ENCODE measurements around the gene MKS1. TPM values are rescaled to one million over a fixed set of nuclear protein-coding genes. Genes with fewer than 3 reads are reported as not detected.
A peak's percentile ranks its signal among the peaks of the same experiment; 100 is the strongest.

Gene MKS1
- polyA plus RNA-seq, 4 donors = 35.7 to 41.4 (median 39.8) TPM

DNA sequence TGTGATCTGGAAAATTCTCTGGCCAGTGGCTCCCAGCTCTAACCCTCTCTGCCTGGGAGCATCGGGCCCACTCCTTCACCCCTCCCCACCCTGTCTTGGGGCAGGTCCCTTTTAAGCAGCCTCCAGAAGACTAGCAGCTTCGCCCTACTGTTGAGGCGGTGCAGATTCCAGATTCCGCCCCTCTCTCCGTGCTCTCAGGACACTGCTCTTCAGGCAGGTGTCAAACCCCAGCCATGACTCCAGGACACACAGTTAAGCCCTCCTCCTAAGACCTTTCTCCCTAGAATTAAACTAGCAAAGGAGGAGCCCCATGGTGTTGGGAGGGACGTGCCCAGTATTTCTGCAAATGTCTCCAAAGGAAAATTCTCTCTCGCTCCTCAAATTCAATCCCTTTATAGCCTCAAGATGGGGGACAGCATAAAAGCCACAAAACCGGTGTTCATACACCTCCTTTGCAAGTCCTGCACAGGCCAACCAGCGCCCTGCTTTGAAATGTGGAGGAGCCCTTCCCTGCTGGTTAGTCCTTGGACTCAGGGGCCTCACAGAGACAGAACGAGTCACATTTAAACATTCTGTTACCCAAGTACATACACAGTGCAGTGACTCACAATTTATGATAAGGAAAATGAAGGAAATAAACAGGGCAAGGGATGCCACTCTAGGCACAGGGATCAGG lies 26.5 kb upstream of the MKS1 start:
- DNase-seq (ENCODE audit: low read depth in 4 of 4, low spot score in 3 of 4) = no peak

DNA sequence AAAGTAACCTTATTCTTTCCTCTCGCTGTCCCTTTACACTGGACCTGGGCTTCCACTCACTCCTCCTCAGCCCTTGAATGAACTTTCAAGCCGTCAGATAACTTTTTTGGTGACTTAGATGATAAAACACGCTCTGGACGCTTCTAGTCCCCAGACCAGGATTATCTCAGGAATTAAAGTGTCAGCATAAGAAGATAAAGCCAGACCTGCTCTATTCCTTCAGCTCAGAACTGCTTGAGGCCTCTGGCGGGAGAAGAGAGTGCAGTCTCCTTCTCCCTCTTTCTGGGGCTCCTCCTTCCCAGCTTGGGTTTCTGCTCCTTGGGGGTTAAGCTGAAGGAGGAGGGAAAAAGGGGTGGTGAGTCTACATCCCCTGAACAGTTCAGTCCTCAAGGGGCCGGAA lies 25.9 kb upstream of the MKS1 start:
- DNase-seq (ENCODE audit: low read depth in 4 of 4, low spot score in 3 of 4) = no peak

DNA sequence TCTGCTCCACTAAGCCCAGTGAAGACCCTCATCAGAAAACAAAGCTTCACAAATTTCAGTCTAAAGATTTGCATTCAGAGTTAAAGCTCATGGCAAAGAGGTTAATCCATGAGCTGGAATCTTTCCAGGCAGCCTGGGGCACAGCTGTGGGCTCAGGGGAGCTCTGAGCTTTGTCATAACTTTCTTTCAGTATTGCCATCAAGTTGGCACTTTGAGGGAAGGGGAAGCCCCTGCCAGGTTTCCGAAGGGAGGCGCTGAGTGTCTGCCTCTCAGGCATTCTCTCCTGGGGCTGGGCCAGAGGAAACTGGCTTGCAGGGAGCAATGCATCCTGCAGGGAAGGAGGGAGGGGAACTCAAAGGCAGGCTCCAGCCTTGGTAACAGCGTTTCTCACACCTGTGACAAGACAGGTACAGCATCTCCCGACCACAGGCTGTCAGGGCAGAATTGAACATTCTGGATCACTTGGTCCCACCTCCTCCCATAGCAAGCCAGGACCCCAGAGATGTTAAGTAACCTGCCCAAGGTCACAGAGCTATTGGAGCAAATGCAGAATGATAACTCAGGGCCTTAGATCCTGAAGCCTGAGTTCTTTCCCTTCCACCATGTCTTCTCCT lies 23.2 kb upstream of the MKS1 start:
- DNase-seq (ENCODE audit: low read depth in 4 of 4, low spot score in 3 of 4) = no peak

DNA sequence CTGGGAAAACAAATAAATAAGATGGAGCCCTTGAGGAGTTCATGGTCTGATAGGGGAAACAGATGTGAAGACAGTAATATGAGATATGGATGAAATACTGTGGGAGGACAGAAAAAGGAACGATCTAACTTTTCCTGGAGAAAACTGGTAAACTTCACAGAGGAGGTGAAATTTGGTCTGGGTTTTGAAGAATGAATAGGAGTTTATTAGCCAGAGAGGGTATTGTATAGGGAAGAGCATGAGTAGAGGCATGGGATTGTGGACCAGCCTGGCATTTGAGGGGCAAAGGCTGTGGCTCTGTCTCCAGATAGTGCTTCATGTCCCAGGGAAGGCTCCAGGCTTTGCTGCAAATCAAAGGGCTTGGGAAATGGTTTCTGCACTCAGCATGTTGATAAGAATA lies 20.9 kb upstream of the MKS1 start:
- DNase-seq (ENCODE audit: low read depth in 4 of 4, low spot score in 3 of 4) = no peak

GRCh38 chr17:58238147-58238634 lies 19.1 kb upstream of the MKS1 start, which contains the start of gene LPO:
Gene LPO, plus strand, starts transcription at chr17:58238584. Its CDS starts 4,396 bp downstream, at chr17:58242980.
- DNase-seq (ENCODE audit: low read depth in 4 of 4, low spot score in 3 of 4) = no peak

GRCh38 chr17:58236394-58236793 lies 17.3 kb upstream of the MKS1 start:
- DNase-seq (ENCODE audit: low read depth in 4 of 4, low spot score in 3 of 4) = no peak

DNA sequence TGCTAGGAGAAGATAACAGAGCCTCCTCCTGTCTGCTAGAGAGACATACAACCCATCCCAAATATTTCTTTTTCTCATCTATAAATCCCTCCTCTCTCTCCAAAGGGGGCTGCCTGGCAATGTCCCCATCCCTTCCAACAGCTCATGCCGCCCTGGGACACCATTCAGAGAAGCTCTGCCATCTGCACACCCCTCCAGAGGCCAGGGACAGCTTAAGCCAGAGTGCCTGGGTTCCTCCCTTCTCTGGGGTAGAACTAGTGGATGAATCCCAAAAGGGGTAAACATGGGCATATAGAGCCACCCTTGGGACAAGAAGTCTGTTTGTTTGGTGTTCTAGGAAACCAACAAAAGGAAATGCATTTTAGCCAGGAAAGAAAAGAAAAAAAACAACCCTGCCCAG lies 16.8 kb upstream of the MKS1 start:
- no peak for DNase-seq (ENCODE audit: low read depth in 4 of 4, low spot score in 3 of 4)

DNA sequence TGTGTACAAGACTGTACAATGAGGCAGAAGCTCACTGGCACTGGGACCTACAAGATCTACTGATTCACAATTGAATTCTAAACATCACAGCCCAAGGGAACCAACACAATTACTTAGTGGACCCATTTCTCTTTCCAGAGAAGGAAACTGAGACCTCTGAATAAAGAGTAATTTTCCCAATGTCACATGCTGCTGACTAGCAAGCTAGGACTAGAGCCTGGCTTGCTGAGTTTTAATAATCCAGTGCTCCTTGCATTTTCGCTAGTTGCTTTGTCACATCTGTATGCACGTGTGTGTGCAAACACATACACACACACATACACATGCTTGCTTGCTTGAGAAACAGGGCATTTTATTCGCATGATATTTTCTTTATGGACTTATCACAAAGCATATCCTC lies 15.5 kb upstream of the MKS1 start:
- no peak for DNase-seq (ENCODE audit: low read depth in 4 of 4, low spot score in 3 of 4)

DNA sequence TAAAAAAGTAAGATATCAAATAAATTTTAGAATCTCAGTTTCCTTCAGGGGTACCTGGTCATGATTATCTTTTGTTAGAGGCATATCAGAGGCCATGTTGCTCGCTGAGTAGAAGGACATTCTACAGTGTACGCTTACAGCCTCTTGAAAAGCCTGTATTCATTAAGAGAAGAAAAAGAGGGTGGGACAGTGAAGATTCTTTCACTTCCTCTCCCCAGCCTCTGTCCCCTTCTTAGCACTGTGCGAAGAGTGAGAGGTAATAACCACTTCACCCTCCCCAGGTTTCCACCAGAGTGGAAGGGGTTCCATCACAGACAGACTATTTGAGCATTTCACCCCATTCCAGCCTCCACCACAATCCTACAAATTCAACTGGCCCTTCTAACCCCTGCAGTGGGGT lies 14.5 kb upstream of the MKS1 start:
- no peak for DNase-seq (ENCODE audit: low read depth in 4 of 4, low spot score in 3 of 4)

GRCh38 chr17:58232707-58233156 lies 13.7 kb upstream of the MKS1 start:
- DNase-seq (ENCODE audit: low read depth in 4 of 4, low spot score in 3 of 4) = no peak

DNA sequence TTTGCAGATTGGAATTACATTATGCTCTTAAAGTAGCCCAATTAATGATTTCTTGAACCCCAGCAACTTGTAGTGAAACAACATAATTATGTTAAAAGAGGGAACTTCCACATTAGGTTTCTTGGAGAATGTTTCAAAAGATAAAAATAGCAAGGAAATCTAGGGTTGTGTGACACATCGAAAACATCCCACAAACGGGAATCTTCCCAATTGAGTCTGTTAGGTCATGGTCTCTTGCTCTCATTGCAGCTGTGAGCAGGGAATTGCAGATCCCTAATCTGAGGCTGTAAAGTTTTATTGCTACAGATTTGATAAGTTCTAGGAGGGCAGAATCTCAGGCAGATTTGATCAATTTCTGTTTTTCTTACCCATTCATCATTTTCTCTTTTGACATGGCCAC lies 12.6 kb upstream of the MKS1 start:
- DNase-seq (ENCODE audit: low read depth in 4 of 4, low spot score in 3 of 4) = no peak

DNA sequence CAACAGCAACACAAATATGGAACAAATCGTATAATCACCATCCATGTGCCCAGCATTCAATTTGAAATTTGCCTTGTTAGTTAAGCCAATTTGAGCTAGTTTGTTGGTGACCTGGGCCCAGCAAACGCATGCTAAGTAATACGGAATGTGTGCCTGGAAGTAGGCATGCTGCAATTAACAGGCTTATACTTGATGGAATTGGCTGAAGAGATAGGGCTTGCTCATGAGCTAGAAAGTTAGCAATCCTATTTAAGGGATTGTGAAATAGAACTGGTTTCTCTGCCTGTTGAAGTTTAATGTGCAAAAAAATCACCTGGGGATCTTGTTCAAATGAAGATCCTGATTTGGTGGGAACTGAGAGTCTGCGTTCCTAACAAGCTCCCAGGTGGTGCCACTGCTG lies 10.8 kb upstream of the MKS1 start:
- DNase-seq (ENCODE audit: low read depth in 4 of 4, low spot score in 3 of 4) = no peak

DNA sequence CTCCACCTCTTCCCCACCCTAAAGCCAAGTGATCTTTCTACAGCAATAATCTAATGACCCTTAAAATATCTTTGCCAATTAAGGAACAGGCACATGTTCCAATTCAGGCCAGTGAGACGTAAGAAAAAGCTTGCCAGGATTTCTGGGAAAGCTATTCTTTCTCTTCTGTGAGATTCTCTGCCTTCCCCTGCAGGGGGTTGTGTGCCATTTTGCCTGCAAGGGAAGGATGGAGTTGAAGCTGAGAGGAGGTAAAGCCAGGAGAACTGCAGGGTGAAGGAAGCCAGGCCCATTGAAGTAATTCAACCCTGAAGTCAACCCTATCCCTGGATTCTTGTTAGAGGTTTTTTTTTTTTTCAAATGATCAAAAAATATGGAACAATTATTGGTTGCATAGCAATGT lies 10.3 kb upstream of the MKS1 start:
- no peak for DNase-seq (ENCODE audit: low read depth in 4 of 4, low spot score in 3 of 4)

DNA sequence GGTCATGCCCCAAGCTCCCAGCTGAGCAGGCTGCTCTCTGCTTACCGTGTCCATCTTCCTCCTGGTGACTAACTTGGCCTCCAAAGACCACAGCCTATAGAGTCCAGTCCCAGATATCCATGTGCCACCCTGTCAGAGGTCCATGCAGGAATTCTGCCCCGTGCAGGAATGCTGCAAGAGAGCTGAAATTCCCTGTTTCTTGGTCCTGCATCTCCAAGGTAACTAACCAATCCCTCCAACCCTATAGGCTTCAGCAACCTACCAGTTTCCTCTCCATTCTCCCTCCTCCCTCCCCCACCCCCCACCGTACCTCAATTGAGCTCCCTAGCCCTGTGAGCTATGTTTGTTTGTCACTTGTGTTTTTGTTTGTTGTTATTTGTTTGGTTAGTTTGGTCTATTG lies 9.6 kb upstream of the MKS1 start:
- DNase-seq (ENCODE audit: low read depth in 4 of 4, low spot score in 3 of 4) = no peak

DNA sequence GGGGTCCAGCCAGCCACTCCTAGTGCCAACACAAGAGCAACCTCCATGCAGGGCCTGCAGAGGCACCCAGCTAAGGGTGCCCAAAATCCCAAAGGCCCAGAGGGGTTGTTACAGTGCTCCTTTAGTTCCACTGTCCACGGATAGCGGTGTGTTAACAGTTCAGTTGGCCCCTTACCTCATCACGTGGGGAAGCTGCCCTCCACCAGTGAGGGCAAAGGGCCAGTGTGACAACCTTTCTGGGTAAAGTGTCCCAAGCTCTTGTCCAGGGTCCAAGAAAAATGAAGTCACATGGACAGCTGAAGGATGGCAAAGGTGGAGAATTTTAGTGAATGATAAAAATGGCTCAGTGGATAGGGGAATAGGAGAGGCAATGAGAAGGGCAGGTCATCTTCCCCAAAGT lies 8.7 kb upstream of the MKS1 start:
- DNase-seq (ENCODE audit: low read depth in 4 of 4, low spot score in 3 of 4) = no peak

DNA sequence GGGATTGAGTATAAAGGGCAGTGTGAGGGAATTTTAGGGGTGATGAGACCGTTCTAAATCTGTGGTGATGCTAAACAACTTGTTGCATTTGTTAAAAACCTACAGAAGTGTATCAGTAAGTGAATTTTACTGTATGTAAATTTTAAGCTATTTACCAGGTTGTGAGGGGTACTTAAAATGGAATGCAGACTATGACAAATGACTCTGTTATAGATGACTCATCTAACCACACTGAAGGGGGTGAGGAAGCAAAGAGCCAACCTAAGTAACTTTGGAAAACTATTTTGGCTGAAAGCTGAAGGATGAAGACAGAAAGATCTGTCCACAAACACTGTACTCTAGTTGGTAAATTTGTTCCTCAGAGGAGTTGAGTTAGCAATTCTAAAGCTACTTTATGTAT lies 5.3 kb upstream of the MKS1 start:
- DNase-seq (ENCODE audit: low read depth in 4 of 4, low spot score in 3 of 4) = no peak

- DNase-seq (ENCODE audit: low read depth in 4 of 4, low spot score in 3 of 4) = peak in 1 of 4 donors; percentile 3
These were observed 731 bp upstream of the MKS1 start for GRCh38 chr17:58219789-58220183.

- DNase-seq (ENCODE audit: low read depth in 4 of 4, low spot score in 3 of 4) = no peak
These were observed 1.3 kb downstream of the MKS1 start for GRCh38 chr17:58217766-58218165.

- no peak for DNase-seq (ENCODE audit: low read depth in 4 of 4, low spot score in 3 of 4)
These were observed 3.4 kb downstream of the MKS1 start for GRCh38 chr17:58215685-58216084.

GRCh38 chr17:58210922-58211321 lies 8.1 kb downstream of the MKS1 start:
- no peak for DNase-seq (ENCODE audit: low read depth in 4 of 4, low spot score in 3 of 4)

DNA sequence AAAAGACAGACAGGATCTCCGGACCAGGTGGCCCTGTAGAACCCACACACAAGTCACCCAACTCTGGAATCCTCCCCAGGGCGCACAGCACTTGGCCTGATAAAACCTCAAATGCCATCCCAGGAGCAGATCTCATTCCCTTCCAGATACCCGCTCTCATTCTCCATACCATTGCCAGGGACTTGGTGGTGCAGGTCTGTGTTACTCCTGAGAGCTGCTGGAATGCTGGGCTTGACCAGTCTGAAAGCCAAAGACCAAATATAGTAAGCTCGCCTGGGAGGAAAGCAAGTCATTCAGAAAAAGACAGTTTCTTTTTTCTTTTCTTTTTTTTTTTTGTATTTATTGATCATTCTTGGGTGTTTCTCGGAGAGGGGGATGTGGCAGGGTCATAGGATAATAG lies 10.7 kb downstream of the MKS1 start:
- DNase-seq (ENCODE audit: low read depth in 4 of 4, low spot score in 3 of 4) = no peak

DNA sequence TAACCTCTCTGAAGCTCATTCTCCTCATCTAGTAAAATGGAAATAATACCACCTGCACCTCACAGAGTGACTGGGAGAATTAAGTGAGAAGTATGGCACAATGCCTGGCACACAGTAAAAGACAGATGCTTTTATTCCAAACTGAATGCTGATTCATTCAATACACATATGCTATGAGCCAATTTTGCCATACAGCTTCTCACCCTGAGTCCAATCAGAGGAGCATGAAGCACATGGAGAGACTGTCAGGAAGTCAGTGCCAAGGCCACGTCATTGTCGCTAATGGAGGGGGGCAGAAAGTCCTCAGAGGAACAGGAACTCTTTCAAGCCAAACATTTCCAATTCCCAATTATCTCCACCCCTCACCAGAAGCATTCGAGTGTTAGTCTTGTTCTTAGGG lies 11.6 kb downstream of the MKS1 start:
- no peak for DNase-seq (ENCODE audit: low read depth in 4 of 4, low spot score in 3 of 4)

All from right renal pelvis (tissue), 4 donors.